WTC11 (cell line): ENCODE results near the gene PBX3.

ENCODE experiments used
- CTCF ChIP-seq: fragments of 200-600 bp; IDR thresholded peaks from 2 replicates; pipeline ENCODE4 v1.8.0; 2022; ENCODE audit warnings: antibody characterized with exemption
- FOXP1 ChIP-seq: sonication (generic); formaldehyde crosslinking; IDR thresholded peaks from 2 replicates; pipeline ENCODE4 v1.8.0; 2022; ENCODE audit warnings: missing genetic modification reagents, mild to moderate bottlenecking, moderate library complexity, borderline replicate concordance
- NFE2L1 ChIP-seq: sonication (generic); formaldehyde crosslinking; IDR thresholded peaks from 2 replicates; pipeline ENCODE4 v1.8.1; 2023; ENCODE audit warnings: missing genetic modification reagents
- ZBTB43 ChIP-seq: sonication (generic); formaldehyde crosslinking; IDR thresholded peaks from 2 replicates; pipeline ENCODE4 v1.8.1; 2023; ENCODE audit warnings: mild to moderate bottlenecking, missing genetic modification reagents
- ZNF263 ChIP-seq: sonication (generic); formaldehyde crosslinking; IDR thresholded peaks from 2 replicates; pipeline ENCODE4 v1.8.1; 2022; ENCODE audit warnings: low read depth, mild to moderate bottlenecking, moderate library complexity, missing genetic modification reagents
- TF ChIP-seq, protein P1 (sequence below): sonication (generic); formaldehyde crosslinking; IDR thresholded peaks from 2 replicates; pipeline ENCODE4 v1.8.0; 2023; ENCODE audit warnings: mild to moderate bottlenecking, missing genetic modification reagents
- TF ChIP-seq, protein P2 (sequence below): sonication (generic); formaldehyde crosslinking; IDR thresholded peaks from 2 replicates; pipeline ENCODE4 v1.8.0; 2022; ENCODE audit warnings: mild to moderate bottlenecking, missing genetic modification reagents

DNA sequence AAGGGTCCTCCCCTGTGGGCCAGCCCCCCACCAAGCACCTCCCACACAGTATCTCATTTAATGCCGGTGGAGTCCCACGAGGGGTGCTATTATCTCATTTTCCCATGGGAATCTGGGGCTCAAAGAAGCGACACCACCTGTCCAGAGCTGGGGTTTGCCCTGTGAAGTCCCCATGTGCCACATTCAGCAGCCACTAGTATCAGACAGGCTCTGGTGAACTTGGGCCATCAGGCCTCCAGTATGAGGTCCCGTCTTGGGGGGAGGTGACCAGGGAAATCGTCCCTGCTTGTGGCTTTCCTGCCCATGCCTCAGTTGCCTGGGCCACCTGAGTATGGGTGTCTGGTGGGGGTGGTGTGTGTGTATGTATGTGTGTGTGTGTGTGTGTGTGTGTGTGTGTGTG is 222.7 kb downstream of the PBX3 start:
- no peak for TF ChIP-seq CTCF
- no peak for TF ChIP-seq ZBTB43
- TF ChIP-seq, protein P1, sequence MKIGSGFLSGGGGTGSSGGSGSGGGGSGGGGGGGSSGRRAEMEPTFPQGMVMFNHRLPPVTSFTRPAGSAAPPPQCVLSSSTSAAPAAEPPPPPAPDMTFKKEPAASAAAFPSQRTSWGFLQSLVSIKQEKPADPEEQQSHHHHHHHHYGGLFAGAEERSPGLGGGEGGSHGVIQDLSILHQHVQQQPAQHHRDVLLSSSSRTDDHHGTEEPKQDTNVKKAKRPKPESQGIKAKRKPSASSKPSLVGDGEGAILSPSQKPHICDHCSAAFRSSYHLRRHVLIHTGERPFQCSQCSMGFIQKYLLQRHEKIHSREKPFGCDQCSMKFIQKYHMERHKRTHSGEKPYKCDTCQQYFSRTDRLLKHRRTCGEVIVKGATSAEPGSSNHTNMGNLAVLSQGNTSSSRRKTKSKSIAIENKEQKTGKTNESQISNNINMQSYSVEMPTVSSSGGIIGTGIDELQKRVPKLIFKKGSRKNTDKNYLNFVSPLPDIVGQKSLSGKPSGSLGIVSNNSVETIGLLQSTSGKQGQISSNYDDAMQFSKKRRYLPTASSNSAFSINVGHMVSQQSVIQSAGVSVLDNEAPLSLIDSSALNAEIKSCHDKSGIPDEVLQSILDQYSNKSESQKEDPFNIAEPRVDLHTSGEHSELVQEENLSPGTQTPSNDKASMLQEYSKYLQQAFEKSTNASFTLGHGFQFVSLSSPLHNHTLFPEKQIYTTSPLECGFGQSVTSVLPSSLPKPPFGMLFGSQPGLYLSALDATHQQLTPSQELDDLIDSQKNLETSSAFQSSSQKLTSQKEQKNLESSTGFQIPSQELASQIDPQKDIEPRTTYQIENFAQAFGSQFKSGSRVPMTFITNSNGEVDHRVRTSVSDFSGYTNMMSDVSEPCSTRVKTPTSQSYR (CRISPR knock-in tag) = no peak
- TF ChIP-seq NFE2L1 (CRISPR knock-in tag) = no peak
- TF ChIP-seq ZNF263 (CRISPR knock-in tag) = no peak
- TF ChIP-seq, protein P2, sequence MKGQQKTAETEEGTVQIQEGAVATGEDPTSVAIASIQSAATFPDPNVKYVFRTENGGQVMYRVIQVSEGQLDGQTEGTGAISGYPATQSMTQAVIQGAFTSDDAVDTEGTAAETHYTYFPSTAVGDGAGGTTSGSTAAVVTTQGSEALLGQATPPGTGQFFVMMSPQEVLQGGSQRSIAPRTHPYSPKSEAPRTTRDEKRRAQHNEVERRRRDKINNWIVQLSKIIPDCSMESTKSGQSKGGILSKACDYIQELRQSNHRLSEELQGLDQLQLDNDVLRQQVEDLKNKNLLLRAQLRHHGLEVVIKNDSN (CRISPR knock-in tag) = no peak
- TF ChIP-seq FOXP1 (CRISPR knock-in tag) = no peak
